GM23338 (cell line): ENCODE measurements around the gene SLX9. TPM values are rescaled to one million over a fixed set of nuclear protein-coding genes. Genes with fewer than 3 reads are reported as not detected.
A peak's percentile ranks its signal among the peaks of the same experiment; 100 is the strongest.

Experiments used
- ATAC-seq: fragments of 200-7000 bp; cut with Tn5 transposase; 3 replicates; pipeline ENCODE4 v1.9.1; 2020
- DNase-seq: peaks from one replicate; pipeline ENCODE4 v3.0.0-alpha.2; 2015; ENCODE audit warnings: low spot score
- H2AFZ ChIP-seq: fragments of 200-600 bp; sonication (generic); 2 replicates; pipeline ENCODE4 v1.8.0; 2016; ENCODE audit warnings: antibody characterized with exemption, mild to moderate bottlenecking, moderate library complexity
- H3F3A ChIP-seq: fragments of 200-600 bp; sonication (generic); replicated peaks from 2 replicates; pipeline ENCODE4 v1.8.0; 2017; ENCODE audit warnings: antibody characterized with exemption, mixed run types, low read depth
- H3K27ac ChIP-seq: fragments of 200-600 bp; sonication (generic); 2 replicates; pipeline ENCODE4 v1.6.1; 2016; ENCODE audit warnings: low read depth
- H3K27me3 ChIP-seq: fragments of 200-600 bp; sonication (generic); 2 replicates; pipeline ENCODE4 v1.8.0; 2016; ENCODE audit warnings: mild to moderate bottlenecking, mixed run types, moderate library complexity; ENCODE audit not compliant: insufficient read depth
- H3K36me3 ChIP-seq: fragments of 200-600 bp; sonication (generic); 2 replicates; pipeline ENCODE4 v1.8.0; 2016; ENCODE audit warnings: mild to moderate bottlenecking; ENCODE audit not compliant: insufficient read depth
- H3K4me1 ChIP-seq: fragments of 200-600 bp; sonication (generic); 2 replicates; pipeline ENCODE4 v1.8.0; 2016; ENCODE audit warnings: mild to moderate bottlenecking, moderate library complexity; ENCODE audit not compliant: insufficient read depth
- H3K4me2 ChIP-seq: fragments of 200-600 bp; sonication (generic); 2 replicates; pipeline ENCODE4 v1.7.1; 2017; ENCODE audit warnings: mixed run types
- H3K4me3 ChIP-seq: fragments of 200-600 bp; sonication (generic); 2 replicates; pipeline ENCODE4 v1.6.1; 2016; ENCODE audit warnings: mixed run types
- H3K79me2 ChIP-seq: fragments of 200-600 bp; sonication (generic); replicated peaks from 2 replicates; pipeline ENCODE4 v1.8.0; 2017; ENCODE audit warnings: mild to moderate bottlenecking; ENCODE audit not compliant: insufficient read depth
- H3K9me2 ChIP-seq: fragments of 200-600 bp; sonication (generic); 2 replicates; pipeline ENCODE4 v1.8.0; 2017; ENCODE audit not compliant: insufficient read depth
- H4K20me1 ChIP-seq: fragments of 200-600 bp; sonication (generic); replicated peaks from 2 replicates; pipeline ENCODE4 v1.8.0; 2017; ENCODE audit warnings: mild to moderate bottlenecking; ENCODE audit not compliant: insufficient read depth
- H3K27ac Mint-ChIP-seq: 2 replicates; pipeline ENCODE4 v1.8.0; 2020; ENCODE audit warnings: inconsistent platforms, mild to moderate bottlenecking, moderate library complexity, mixed read lengths
- H3K27me3 Mint-ChIP-seq: 3 replicates; pipeline ENCODE4 v1.8.0; 2022; ENCODE audit warnings: low read depth, mild to moderate bottlenecking, moderate library complexity, mixed read lengths, inconsistent platforms; ENCODE audit not compliant: insufficient read depth, poor library complexity
- H3K36me3 Mint-ChIP-seq: 3 replicates; pipeline ENCODE4 v1.8.0; 2021; ENCODE audit warnings: low read depth, mild to moderate bottlenecking, inconsistent platforms, moderate library complexity, mixed read lengths
- H3K4me1 Mint-ChIP-seq: 3 replicates; pipeline ENCODE4 v1.8.0; 2020; ENCODE audit warnings: mild to moderate bottlenecking, inconsistent platforms, mixed read lengths
- H3K4me3 Mint-ChIP-seq: 3 replicates; pipeline ENCODE4 v1.8.0; 2021; ENCODE audit warnings: moderate library complexity, mild to moderate bottlenecking, inconsistent platforms, mixed read lengths
- H3K9me3 Mint-ChIP-seq: 3 replicates; pipeline ENCODE4 v1.8.0; 2020; ENCODE audit warnings: moderate library complexity, mild to moderate bottlenecking, inconsistent platforms, mixed read lengths
- CREB1 ChIP-seq: fragments of 250-450 bp; sonication (Bioruptor Pico); IDR thresholded peaks from 2 replicates; pipeline ENCODE4 v1.5.0; 2020; ENCODE audit warnings: low read depth, mild to moderate bottlenecking, moderate library complexity
- CTCF ChIP-seq, 2 experiments: fragments of 200-600 bp in 1 of 2; sonication (generic) in 1 of 2; conservative IDR thresholded peaks; 2 replicates each; pipeline versions ENCODE4 v1.5.1 to v1.6.1; 2016 to 2017; ENCODE audit warnings: antibody characterized with exemption in 2 of 2, low read depth in 2 of 2, mild to moderate bottlenecking in 2 of 2, moderate library complexity in 1 of 2
- EZH2 ChIP-seq: fragments of 200-600 bp; sonication (generic); IDR thresholded peaks from one replicate; pipeline ENCODE4 v1.8.0; 2017; ENCODE audit warnings: antibody characterized with exemption, mild to moderate bottlenecking, low read depth; ENCODE audit not compliant: unreplicated experiment
- EZH2phosphoT487 ChIP-seq: fragments of 200-600 bp; sonication (generic); IDR thresholded peaks from one replicate; pipeline ENCODE4 v1.8.1; 2018; ENCODE audit warnings: antibody characterized with exemption; ENCODE audit not compliant: unreplicated experiment
- JUNB ChIP-seq: IDR thresholded peaks from one replicate; pipeline ENCODE4 v1.6.1; 2016; ENCODE audit warnings: antibody characterized with exemption; ENCODE audit not compliant: unreplicated experiment
- POLR2AphosphoS5 ChIP-seq: IDR thresholded peaks from 2 replicates; pipeline ENCODE4 v1.6.1; 2016; ENCODE audit warnings: antibody characterized with exemption, low read depth
- REST ChIP-seq: IDR thresholded peaks from one replicate; pipeline ENCODE4 v1.6.1; 2018; ENCODE audit warnings: antibody characterized with exemption; ENCODE audit not compliant: unreplicated experiment
- ZNF114 ChIP-seq: fragments of 250-450 bp; sonication (Bioruptor Pico); IDR thresholded peaks from 2 replicates; pipeline ENCODE4 v1.5.0; 2020; ENCODE audit warnings: mild to moderate bottlenecking, moderate library complexity
- ZNF331 ChIP-seq: fragments of 250-450 bp; sonication (Bioruptor Pico); IDR thresholded peaks from 2 replicates; pipeline ENCODE4 v1.5.0; 2020; ENCODE audit warnings: low read depth, mild to moderate bottlenecking, moderate library complexity
- ZNF462 ChIP-seq: fragments of 250-450 bp; sonication (Bioruptor Pico); IDR thresholded peaks from 2 replicates; pipeline ENCODE4 v1.5.0; 2020; ENCODE audit warnings: mild to moderate bottlenecking, moderate library complexity
- polyA plus RNA-seq: library from polyadenylated mRNA; unstranded; fragments of >200 nt; fragmentation: Nextera tagmentation; extraction: Ambion mirVana; gene quantifications from 2 replicates; pipeline ENCODE4 v1.2.1, GENCODE V29; 2016
- total RNA-seq: library from RNA; depleted of rRNA; stranded (reverse); fragments of >200 nt; shearing (Covaris generic); gene quantifications from 2 replicates; pipeline ENCODE4 v1.2.3, GENCODE V29; 2014

Gene SLX9
- total and polyA plus RNA-seq, 2 experiments from 2014 or later, result 41.5 to 46.9 TPM

GRCh38 chr21:44921928-44922327 is 17.9 kb upstream of the SLX9 start:
- ATAC-seq (no peak), DNase-seq (no peak)
- H3K9me2 ChIP-seq, result no peaks in the 10 kb centered on the region
- H3K36me3 ChIP-seq, result no peaks in the 10 kb centered on the region
- peaks cover 96% of the 10 kb centered on the region for H3K27me3 ChIP-seq
- no peak overlapping the region for H3K4me3 ChIP-seq
- H3K4me3 Mint-ChIP-seq, result no peak overlapping the region; the same call in 2 of the 3 replicates
- H3K4me2 ChIP-seq, result no peak overlapping the region
- H3K27me3 Mint-ChIP-seq, result peaks cover 90% of the 10 kb centered on the region
- no peak overlapping the region for H3K27ac ChIP-seq
- peaks cover 22% of the 10 kb centered on the region for H3K4me1 Mint-ChIP-seq
- H3K79me2 ChIP-seq, result no peaks in the 10 kb centered on the region
- peaks cover 11% of the 10 kb centered on the region for H3K4me1 ChIP-seq
- H3F3A ChIP-seq, result 0 out of 2 replicates have a peak, but pooled peaks cover 4% of the 10 kb centered on the region
- TF ChIP-seq EZH2 (peak; percentile 46), CREB1 (no peak)
- no peak overlapping the region for H3K27ac Mint-ChIP-seq
- no peaks in the 10 kb centered on the region; the same call in 2 of the 3 replicates for H3K9me3 Mint-ChIP-seq
- no peaks in the 10 kb centered on the region for H4K20me1 ChIP-seq
- no peak overlapping the region for H2AFZ ChIP-seq
- H3K36me3 Mint-ChIP-seq, result no peaks in the 10 kb centered on the region

- DNase-seq (no peak), ATAC-seq (no peak)
- Histone ChIP-seq H3K36me3 (no peaks in the 10 kb centered on the region), H3K27me3 (peaks cover 96% of the 10 kb centered on the region), H2AFZ (no peak overlapping the region), H3K27ac (no peak overlapping the region), H3F3A (0 out of 2 replicates have a peak, but pooled peaks cover 4% of the 10 kb centered on the region), H3K9me2 (no peaks in the 10 kb centered on the region), H3K4me3 (no peak overlapping the region), H4K20me1 (no peaks in the 10 kb centered on the region), H3K4me1 (peaks cover 20% of the 10 kb centered on the region), H3K79me2 (no peaks in the 10 kb centered on the region), H3K4me2 (no peak overlapping the region)
- Mint-ChIP-seq H3K36me3 (no peaks in the 10 kb centered on the region), H3K9me3 (no peaks in the 10 kb centered on the region), H3K27me3 (peaks cover 92% of the 10 kb centered on the region), H3K4me3 (no peak overlapping the region), H3K27ac (no peak overlapping the region), H3K4me1 (peaks cover 35% of the 10 kb centered on the region)
- TF ChIP-seq JUNB (no peak), ZNF114 (CRISPR knock-in tag) (no peak), CREB1 (no peak), CTCF (conservative IDR thresholded peaks at IDR 0.05; ENCODE audit: low read depth in 2 of 2) (no peak), POLR2AphosphoS5 (no peak), ZNF462 (CRISPR knock-in tag) (no peak), EZH2phosphoT487 (no peak), REST (no peak), ZNF331 (CRISPR knock-in tag) (no peak)
Observed at GRCh38 chr21:44923480-44924084, 16.2 kb upstream of the SLX9 start.
